GM12878 (cell line): Measurements from ENCODE around the gene ATF7. TPM values are rescaled to one million over a fixed set of nuclear protein-coding genes. Genes with fewer than 3 reads are reported as not detected.

Experiments used
- ATAC-seq: fragments of 200-7000 bp; cut with Tn5 transposase; 3 replicates; pipeline ENCODE4 v1.9.1; 2020; ENCODE audit warnings: mild to moderate bottlenecking, moderate library complexity
- BruUV-seq: library from RNA; stranded (reverse); fragments of 400-500 nt; replicated peaks from 2 replicates; lab custom pipeline; 2021; lab: Mats Ljungman, UMichigan
- CTCF ChIA-PET: fragments of 300-600 bp; sonication (Branson Sonifier 250); formaldehyde crosslinking; extraction: SDS; loops from one replicate; lab custom pipeline; 2021; ENCODE audit warnings: inconsistent platforms; lab: Yijun Ruan, JAX
- POLR2A ChIA-PET: fragments of 350-600 bp; formaldehyde crosslinking; extraction: SDS; loops from one replicate; lab custom pipeline; 2021; ENCODE audit warnings: inconsistent platforms; lab: Charles Lee
- RAD21 ChIA-PET: fragments of 300-600 bp; sonication (Branson Sonifier 250); formaldehyde crosslinking; loops from one replicate; lab custom pipeline; 2023; ENCODE audit warnings: antibody characterized with exemption; ENCODE audit not compliant: unreplicated experiment; lab: Charles Lee
- SMC1A ChIA-PET: fragments of 300-600 bp; sonication (Branson Sonifier 250); formaldehyde crosslinking; loops from one replicate; lab custom pipeline; 2023; ENCODE audit not compliant: unreplicated experiment, uncharacterized antibody; lab: Charles Lee
- DNase-seq: peaks from one replicate; pipeline ENCODE4 v3.0.0-alpha.2; 2011; ENCODE audit warnings: low read depth, low spot score
- FAIRE-seq: peaks from 3 replicates; lab custom pipeline; 2011; peaks lifted over from hg19 to GRCh38; lab: Jason Lieb, UNC
- H2AFZ ChIP-seq: 2 replicates; pipeline ENCODE4 v1.6.0; 2011; ENCODE audit warnings: low read depth, low read length, control low read depth; ENCODE audit not compliant: control insufficient read depth
- H3K27ac ChIP-seq: 2 replicates; pipeline ENCODE4 v1.5.1; 2011; ENCODE audit warnings: control low read depth; ENCODE audit not compliant: control insufficient read depth, insufficient read depth
- H3K27me3 ChIP-seq, 2 experiments: replicated peaks in 1 of 2; 2 replicates each; pipeline versions ENCODE4 v1.6.0 to v1.6.1; 2011; ENCODE audit warnings: low read length in 1 of 2; ENCODE audit not compliant: control insufficient read depth in 2 of 2, insufficient read depth in 2 of 2
- H3K36me3 ChIP-seq, 2 experiments: 2 replicates each; pipeline ENCODE4 v1.5.1; 2011; ENCODE audit warnings: low read length in 1 of 2; ENCODE audit not compliant: control insufficient read depth in 2 of 2, insufficient read depth in 2 of 2
- H3K4me1 ChIP-seq: 2 replicates; pipeline ENCODE4 v1.6.1; 2011; ENCODE audit warnings: mild to moderate bottlenecking, low read length, moderate library complexity, mixed read lengths; ENCODE audit not compliant: control insufficient read depth, insufficient read depth
- H3K4me2 ChIP-seq: 2 replicates; pipeline ENCODE4 v1.6.0; 2011; ENCODE audit warnings: control low read depth; ENCODE audit not compliant: control insufficient read depth, insufficient read depth
- H3K4me3 ChIP-seq: fragments of 200-600 bp; sonication (generic); 2 replicates; pipeline ENCODE4 v1.5.1; 2016
- H3K79me2 ChIP-seq: 2 replicates; pipeline ENCODE4 v1.6.0; 2011; ENCODE audit warnings: low read length; ENCODE audit not compliant: control insufficient read depth, insufficient read depth
- H3K9ac ChIP-seq: 2 replicates; pipeline ENCODE4 v1.8.0; 2011; ENCODE audit warnings: low read length, control low read depth, mixed read lengths; ENCODE audit not compliant: control insufficient read depth, insufficient read depth
- H3K9me3 ChIP-seq: replicated peaks from 3 replicates; pipeline ENCODE4 v1.5.1; 2011; ENCODE audit warnings: mild to moderate bottlenecking, low read length; ENCODE audit not compliant: control insufficient read depth, insufficient read depth
- H4K20me1 ChIP-seq: 2 replicates; pipeline ENCODE4 v1.6.0; 2011; ENCODE audit not compliant: control insufficient read depth, insufficient read depth
- BACH1 ChIP-seq: fragments of 450-650 bp; IDR thresholded peaks from 2 replicates; pipeline ENCODE4 v1.6.1; 2017; ENCODE audit warnings: mild to moderate bottlenecking, borderline replicate concordance
- CEBPB ChIP-seq, 2 experiments: fragments of 150-350 bp in 1 of 2; IDR thresholded peaks; 2 replicates each; pipeline ENCODE4 v1.6.1; 2012 to 2014; ENCODE audit warnings: low read depth in 2 of 2, low read length in 2 of 2, borderline replicate concordance in 1 of 2, inconsistent platforms in 1 of 2
- ETV6 ChIP-seq, 2 experiments: fragments of 450-650 bp in 1 of 2; IDR thresholded peaks in 1 of 2; conservative IDR thresholded peaks in 1 of 2; 2 replicates each; pipeline ENCODE4 v1.6.1; 2014; ENCODE audit warnings: antibody characterized with exemption in 1 of 2, borderline replicate concordance in 1 of 2, low read depth in 1 of 2, mild to moderate bottlenecking in 1 of 2, moderate library complexity in 1 of 2
- HDAC2 ChIP-seq: fragments of 200-600 bp; sonication (generic); IDR thresholded peaks from 2 replicates; pipeline ENCODE4 v1.6.1; 2017
- IRF4 ChIP-seq: IDR thresholded peaks from 2 replicates; pipeline ENCODE4 v1.6.1; 2011; ENCODE audit warnings: low read depth, low read length
- NFXL1 ChIP-seq: fragments of 450-650 bp; IDR thresholded peaks from 2 replicates; pipeline ENCODE4 v1.6.1; 2017; ENCODE audit warnings: antibody characterized with exemption, mild to moderate bottlenecking, borderline replicate concordance
- PAX5 ChIP-seq: IDR thresholded peaks from 2 replicates; pipeline ENCODE4 v1.6.1; 2011; ENCODE audit warnings: low read depth, low read length, borderline replicate concordance
- PML ChIP-seq: IDR thresholded peaks from 2 replicates; pipeline ENCODE4 v1.6.1; 2012; ENCODE audit warnings: low read length, inconsistent platforms
- RB1 ChIP-seq: fragments of 450-650 bp; formaldehyde crosslinking; IDR thresholded peaks from 2 replicates; pipeline ENCODE4 v1.6.1; 2017; ENCODE audit warnings: mild to moderate bottlenecking, borderline replicate concordance
- RFX5 ChIP-seq: IDR thresholded peaks from 2 replicates; pipeline ENCODE4 v1.6.1; 2011; ENCODE audit warnings: low read depth, low read length, improper control_type of control experiment
- SREBF1 ChIP-seq: IDR thresholded peaks from 2 replicates; pipeline ENCODE4 v1.6.1; 2012; ENCODE audit warnings: mild to moderate bottlenecking, low read length
- ZBED1 ChIP-seq: IDR thresholded peaks from 2 replicates; pipeline ENCODE4 v1.6.1; 2016; ENCODE audit warnings: borderline replicate concordance
- ZNF207 ChIP-seq: fragments of 450-650 bp; IDR thresholded peaks from 2 replicates; pipeline ENCODE4 v1.6.1; 2014; ENCODE audit warnings: antibody characterized with exemption, mild to moderate bottlenecking, borderline replicate concordance
- ZZZ3 ChIP-seq: IDR thresholded peaks from 2 replicates; pipeline ENCODE4 v1.6.1; 2011; ENCODE audit warnings: low read depth; ENCODE audit not compliant: control insufficient read depth, insufficient read length
- WGBS: methylation state at CpG from one replicate; pipeline ENCODE4 v1.1.6; 2016; ENCODE audit warnings: low lambda C conversion rate; ENCODE audit not compliant: insufficient replicate concordance, insufficient coverage; ENCODE audit errors: missing lambda C conversion rate; 5-methylcytosine and 5-hydroxymethylcytosine counted together
- in situ Hi-C: fragments of 300-500 bp; cut with MboI; formaldehyde crosslinking; loops from 9 replicates; pipeline ENCODE4 v1.14.3; 2018; ENCODE audit warnings: mixed read lengths
- intact Hi-C: fragments of 100-400 bp; cut with micrococcal nuclease; formaldehyde crosslinking; loops from one replicate; pipeline ENCODE4 v1.14.2; 2022; ENCODE audit not compliant: unreplicated experiment
- polyA plus RNA-seq, 11 experiments: library from polyadenylated mRNA; depleted of rRNA in 4 of 11; unstranded in 6 of 11; stranded (reverse) in 5 of 11; fragments of >200 nt; fragmentation: Nextera tagmentation in 4 of 11; fragmentation: Illumina TruSeq in 1 of 11; extraction: Ambion mirVana in 4 of 11; extraction: Trizol in 1 of 11; gene quantifications; 1 replicate in 1 of 11; 2 replicates in 10 of 11; pipeline versions ENCODE4 v1.2.1 to v1.2.3, GENCODE V29; 2011 to 2016; ENCODE audit warnings: inconsistent platforms in 2 of 11, missing spikeins in 2 of 11, low read depth in 1 of 11
- total RNA-seq, 4 experiments: library from RNA; depleted of rRNA in 3 of 4; stranded (reverse); fragments of >200 nt in 3 of 4; fragmentation: Illumina TruSeq in 1 of 4; extraction: Trizol in 1 of 4; gene quantifications; 2 replicates each; pipeline versions ENCODE4 v1.2.1 to v1.2.3, GENCODE V29; 2013 to 2021
- TF ChIP-seq, protein P1 (sequence below): fragments of 450-650 bp; IDR thresholded peaks from 2 replicates; pipeline ENCODE4 v1.6.1; 2017; ENCODE audit warnings: antibody characterized with exemption, mild to moderate bottlenecking, moderate library complexity
- TF ChIP-seq, protein P2 (sequence below): IDR thresholded peaks from 2 replicates; pipeline ENCODE4 v1.6.1; 2012; ENCODE audit warnings: mild to moderate bottlenecking, low read depth, low read length

ATF7 gene
- total and polyA plus RNA-seq, 10 of the 15 experiments (the other 5 are each of a cell fraction or from before 2014, with no cell fraction given) = 9.1 to 30.7 (median 21.8) TPM

DNA sequence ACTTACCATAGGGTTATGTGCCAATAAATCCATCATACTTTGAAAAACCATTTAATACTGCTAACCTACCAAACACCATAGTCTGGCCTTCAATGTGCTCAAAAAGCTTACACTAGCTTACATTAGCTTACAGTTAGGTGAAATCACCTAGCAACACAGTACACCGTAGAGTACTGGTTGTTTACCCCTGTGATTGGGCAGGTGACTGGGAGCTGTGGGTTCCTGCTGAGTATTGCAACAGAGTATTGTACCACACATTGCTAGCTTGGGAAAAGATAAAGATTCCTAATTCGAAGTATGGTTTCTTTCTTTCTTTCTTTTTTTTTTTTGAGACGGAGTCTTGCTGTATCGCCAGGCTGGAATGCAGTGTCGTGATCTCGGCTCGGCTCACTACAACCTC is 44.1 kb upstream of the ATF7 start:
- WGBS = 92% methylated on average over 2 of the region's 7 CpGs
- no peak overlapping the region for H2AFZ ChIP-seq
- DNase-seq (no peak), FAIRE-seq (no peak), ATAC-seq (peak; percentile 32; the same call in 1 of the 3 replicates)
- BruUV-seq = no TSS peak
- ChIA-PET CTCF (interaction anchor here (0.5 to 10.5 kb wide), 4 partner anchors 38 to 127 kb away, joined by 3 to 81 read pairs (median 20); no protein-coding TSS in a partner anchor), RAD21 (interaction anchor here (1.0 kb wide), 1 partner anchor 127 kb away, joined by 5 read pairs; no protein-coding TSS in a partner anchor), SMC1A (interaction anchor here (1.0 to 4.4 kb wide), 2 partner anchors 11 to 127 kb away, joined by 3 to 19 read pairs; no protein-coding TSS in a partner anchor), POLR2A (interaction anchor here (0.5 to 1.4 kb wide), 4 partner anchors 11 to 51 kb away, joined by 3 to 7 read pairs (median 4); no protein-coding TSS in a partner anchor)
- TF ChIP-seq SREBF1 (no peak), PML (no peak), ZNF207 (no peak), RFX5 (no peak), ETV6 (conservative IDR thresholded peaks at IDR 0.05 in 1 of 2, IDR thresholded peaks at IDR 0.05 in 1 of 2; ENCODE audit: borderline replicate concordance in 1 of 2, low read depth in 1 of 2) (no peak), PAX5 (no peak), HDAC2 (no peak), RB1 (no peak), ZBED1 (no peak), CEBPB (IDR thresholded peaks at IDR 0.05; ENCODE audit: borderline replicate concordance in 1 of 2, low read depth in 2 of 2, low read length in 2 of 2) (no peak), ZZZ3 (no peak), BACH1 (no peak), NFXL1 (no peak), IRF4 (no peak)
- TF ChIP-seq, protein P1, sequence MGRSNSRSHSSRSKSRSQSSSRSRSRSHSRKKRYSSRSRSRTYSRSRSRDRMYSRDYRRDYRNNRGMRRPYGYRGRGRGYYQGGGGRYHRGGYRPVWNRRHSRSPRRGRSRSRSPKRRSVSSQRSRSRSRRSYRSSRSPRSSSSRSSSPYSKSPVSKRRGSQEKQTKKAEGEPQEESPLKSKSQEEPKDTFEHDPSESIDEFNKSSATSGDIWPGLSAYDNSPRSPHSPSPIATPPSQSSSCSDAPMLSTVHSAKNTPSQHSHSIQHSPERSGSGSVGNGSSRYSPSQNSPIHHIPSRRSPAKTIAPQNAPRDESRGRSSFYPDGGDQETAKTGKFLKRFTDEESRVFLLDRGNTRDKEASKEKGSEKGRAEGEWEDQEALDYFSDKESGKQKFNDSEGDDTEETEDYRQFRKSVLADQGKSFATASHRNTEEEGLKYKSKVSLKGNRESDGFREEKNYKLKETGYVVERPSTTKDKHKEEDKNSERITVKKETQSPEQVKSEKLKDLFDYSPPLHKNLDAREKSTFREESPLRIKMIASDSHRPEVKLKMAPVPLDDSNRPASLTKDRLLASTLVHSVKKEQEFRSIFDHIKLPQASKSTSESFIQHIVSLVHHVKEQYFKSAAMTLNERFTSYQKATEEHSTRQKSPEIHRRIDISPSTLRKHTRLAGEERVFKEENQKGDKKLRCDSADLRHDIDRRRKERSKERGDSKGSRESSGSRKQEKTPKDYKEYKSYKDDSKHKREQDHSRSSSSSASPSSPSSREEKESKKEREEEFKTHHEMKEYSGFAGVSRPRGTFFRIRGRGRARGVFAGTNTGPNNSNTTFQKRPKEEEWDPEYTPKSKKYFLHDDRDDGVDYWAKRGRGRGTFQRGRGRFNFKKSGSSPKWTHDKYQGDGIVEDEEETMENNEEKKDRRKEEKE = no peak
- TF ChIP-seq, protein P2, sequence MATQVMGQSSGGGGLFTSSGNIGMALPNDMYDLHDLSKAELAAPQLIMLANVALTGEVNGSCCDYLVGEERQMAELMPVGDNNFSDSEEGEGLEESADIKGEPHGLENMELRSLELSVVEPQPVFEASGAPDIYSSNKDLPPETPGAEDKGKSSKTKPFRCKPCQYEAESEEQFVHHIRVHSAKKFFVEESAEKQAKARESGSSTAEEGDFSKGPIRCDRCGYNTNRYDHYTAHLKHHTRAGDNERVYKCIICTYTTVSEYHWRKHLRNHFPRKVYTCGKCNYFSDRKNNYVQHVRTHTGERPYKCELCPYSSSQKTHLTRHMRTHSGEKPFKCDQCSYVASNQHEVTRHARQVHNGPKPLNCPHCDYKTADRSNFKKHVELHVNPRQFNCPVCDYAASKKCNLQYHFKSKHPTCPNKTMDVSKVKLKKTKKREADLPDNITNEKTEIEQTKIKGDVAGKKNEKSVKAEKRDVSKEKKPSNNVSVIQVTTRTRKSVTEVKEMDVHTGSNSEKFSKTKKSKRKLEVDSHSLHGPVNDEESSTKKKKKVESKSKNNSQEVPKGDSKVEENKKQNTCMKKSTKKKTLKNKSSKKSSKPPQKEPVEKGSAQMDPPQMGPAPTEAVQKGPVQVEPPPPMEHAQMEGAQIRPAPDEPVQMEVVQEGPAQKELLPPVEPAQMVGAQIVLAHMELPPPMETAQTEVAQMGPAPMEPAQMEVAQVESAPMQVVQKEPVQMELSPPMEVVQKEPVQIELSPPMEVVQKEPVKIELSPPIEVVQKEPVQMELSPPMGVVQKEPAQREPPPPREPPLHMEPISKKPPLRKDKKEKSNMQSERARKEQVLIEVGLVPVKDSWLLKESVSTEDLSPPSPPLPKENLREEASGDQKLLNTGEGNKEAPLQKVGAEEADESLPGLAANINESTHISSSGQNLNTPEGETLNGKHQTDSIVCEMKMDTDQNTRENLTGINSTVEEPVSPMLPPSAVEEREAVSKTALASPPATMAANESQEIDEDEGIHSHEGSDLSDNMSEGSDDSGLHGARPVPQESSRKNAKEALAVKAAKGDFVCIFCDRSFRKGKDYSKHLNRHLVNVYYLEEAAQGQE = no peak
- no peak overlapping the region for H3K4me2 ChIP-seq
- no peak overlapping the region for H3K9ac ChIP-seq
- no peak overlapping the region for H3K4me3 ChIP-seq
- H4K20me1 ChIP-seq = no peaks in the 10 kb centered on the region
- H3K4me1 ChIP-seq = no peaks in the 10 kb centered on the region
- H3K36me3 ChIP-seq = peaks cover 6 to 33% of the 10 kb centered on the region in 2 experiments
- in situ Hi-C loops = no loop called here
- no peaks in the 10 kb centered on the region for H3K27me3 ChIP-seq
- no peaks in the 10 kb centered on the region for H3K9me3 ChIP-seq
- peaks cover 22% of the 10 kb centered on the region for H3K79me2 ChIP-seq
- no peak overlapping the region for H3K27ac ChIP-seq
- intact Hi-C loops = no loop called here
